Hepatocyte (in vitro differentiated cells): ENCODE data around the gene BTBD19. TPM values are rescaled to one million over a fixed set of nuclear protein-coding genes. Genes with fewer than 3 reads are reported as not detected.
A peak's percentile ranks its signal among the peaks of the same experiment; 100 is the strongest.
"Not testable (repeated sequence)": the region's sequence is repeated elsewhere in the genome, so short reads cannot be mapped to it uniquely, and the experiment has no call there.

ENCODE experiments used
- DNase-seq: peaks from one replicate; pipeline ENCODE4 v3.0.0-alpha.2; 2016; ENCODE audit warnings: low spot score
- H2AFZ ChIP-seq: fragments of 200-600 bp; sonication (generic); 2 replicates; pipeline ENCODE4 v1.6.0; 2016; ENCODE audit warnings: antibody characterized with exemption, mild to moderate bottlenecking
- H3K27ac ChIP-seq: fragments of 200-600 bp; sonication (generic); 2 replicates; pipeline ENCODE4 v1.5.1; 2016; ENCODE audit warnings: mild to moderate bottlenecking
- H3K27me3 ChIP-seq: fragments of 200-600 bp; sonication (generic); 2 replicates; pipeline ENCODE4 v1.6.1; 2016
- H3K36me3 ChIP-seq: fragments of 200-600 bp; sonication (generic); replicated peaks from 2 replicates; pipeline ENCODE4 v1.5.1; 2016; ENCODE audit warnings: low read depth; ENCODE audit not compliant: insufficient read depth
- H3K4me1 ChIP-seq: fragments of 200-600 bp; sonication (generic); 2 replicates; pipeline ENCODE4 v1.5.1; 2016; ENCODE audit warnings: mild to moderate bottlenecking, moderate library complexity; ENCODE audit not compliant: insufficient read depth
- H3K4me2 ChIP-seq: fragments of 200-600 bp; sonication (generic); 2 replicates; pipeline ENCODE4 v1.6.0; 2016
- H3K4me3 ChIP-seq: fragments of 200-600 bp; sonication (generic); 2 replicates; pipeline ENCODE4 v1.5.1; 2016; ENCODE audit warnings: mild to moderate bottlenecking
- H3K79me2 ChIP-seq: fragments of 200-600 bp; sonication (generic); 2 replicates; pipeline ENCODE4 v1.6.0; 2017; ENCODE audit warnings: mild to moderate bottlenecking
- H3K9me2 ChIP-seq: fragments of 200-600 bp; sonication (generic); replicated peaks from 2 replicates; pipeline ENCODE4 v1.6.0; 2017; ENCODE audit warnings: mild to moderate bottlenecking; ENCODE audit not compliant: insufficient read depth
- H3K9me3 ChIP-seq: fragments of 200-600 bp; sonication (generic); 2 replicates; pipeline ENCODE4 v1.5.1; 2016; ENCODE audit warnings: low read depth, mild to moderate bottlenecking
- H4K20me1 ChIP-seq: fragments of 200-600 bp; sonication (generic); 2 replicates; pipeline ENCODE4 v1.6.0; 2016; ENCODE audit warnings: mild to moderate bottlenecking; ENCODE audit not compliant: insufficient read depth, poor library complexity, severe bottlenecking
- EZH2 ChIP-seq: fragments of 200-600 bp; sonication (generic); IDR thresholded peaks from 2 replicates; pipeline ENCODE4 v1.6.1; 2016; ENCODE audit warnings: antibody characterized with exemption, mild to moderate bottlenecking, borderline replicate concordance
- EZH2phosphoT487 ChIP-seq: fragments of 200-600 bp; sonication (generic); IDR thresholded peaks from one replicate; pipeline ENCODE4 v1.6.1; 2018; ENCODE audit warnings: antibody characterized with exemption, mild to moderate bottlenecking, low read depth, moderate library complexity; ENCODE audit not compliant: unreplicated experiment, severe bottlenecking
- WGBS: methylation state at CpG from one replicate; pipeline ENCODE4 v1.1.6; 2016; ENCODE audit warnings: low lambda C conversion rate; ENCODE audit errors: missing lambda C conversion rate; 5-methylcytosine and 5-hydroxymethylcytosine counted together
- polyA plus RNA-seq: library from polyadenylated mRNA; unstranded; fragments of >200 nt; fragmentation: Nextera tagmentation; extraction: Ambion mirVana; gene quantifications from 2 replicates; pipeline ENCODE4 v1.2.1, GENCODE V29; 2016
- total RNA-seq: library from RNA; depleted of rRNA; stranded (reverse); fragments of >200 nt; gene quantifications from 2 replicates; pipeline ENCODE4 v1.2.3, GENCODE V29; 2014
- TF ChIP-seq, protein P1 (sequence below): fragments of 200-600 bp; sonication (generic); IDR thresholded peaks from 2 replicates; pipeline ENCODE4 v1.5.1; 2016; ENCODE audit warnings: antibody characterized with exemption, mild to moderate bottlenecking; ENCODE audit not compliant: poor library complexity

The BTBD19 gene
- total and polyA plus RNA-seq, 2 experiments from 2014 or later, result 5.5 to 16.8 TPM

DNA sequence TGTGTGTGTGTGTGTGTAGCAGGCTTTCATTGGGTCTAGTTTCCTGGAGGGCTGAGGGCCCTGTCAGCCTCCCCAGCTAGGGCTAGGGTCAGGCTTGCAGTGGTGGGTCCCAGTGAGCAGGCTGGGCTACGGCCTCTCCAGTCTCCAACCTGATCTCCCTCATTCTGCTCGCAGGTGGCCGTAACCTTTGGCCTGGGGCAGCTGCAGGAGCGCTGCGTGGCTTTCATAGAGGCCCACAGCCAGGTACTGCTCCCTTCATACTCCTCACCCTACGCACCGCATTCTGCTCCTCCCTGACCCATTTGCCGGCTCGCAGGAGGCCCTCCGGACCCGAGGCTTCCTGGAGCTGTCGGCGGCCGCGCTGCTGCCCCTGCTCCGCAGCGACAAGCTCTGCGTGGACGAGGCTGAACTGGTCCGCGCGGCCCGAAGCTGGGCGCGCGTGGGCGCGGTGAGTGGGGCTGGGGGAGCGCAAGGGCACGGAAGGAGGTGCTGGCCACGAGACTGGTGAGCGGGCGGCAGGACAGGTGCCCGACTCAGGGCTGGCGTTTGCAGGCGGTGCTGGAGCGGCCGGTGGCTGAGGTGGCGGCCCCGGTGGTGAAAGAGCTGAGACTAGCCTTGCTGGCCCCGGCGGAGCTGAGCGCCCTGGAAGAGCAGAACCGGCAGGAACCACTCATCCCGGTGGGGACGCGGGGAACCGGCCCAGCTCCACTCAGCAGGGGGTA, 4.7 kb downstream of the BTBD19 start:
- H4K20me1 ChIP-seq, result no peaks in the 10 kb centered on the region
- no peak for DNase-seq
- peak overlapping the region; percentile 69 for H3K4me2 ChIP-seq
- peaks cover 17% of the 10 kb centered on the region for H3K79me2 ChIP-seq
- peak overlapping the region; percentile 58 for H3K27ac ChIP-seq
- H3K9me3 ChIP-seq, result no peaks in the 10 kb centered on the region
- no peak overlapping the region for H2AFZ ChIP-seq
- H3K4me3 ChIP-seq, result no peak overlapping the region
- H3K9me2 ChIP-seq, result no peaks in the 10 kb centered on the region
- H3K4me1 ChIP-seq, result peaks cover 38% of the 10 kb centered on the region
- WGBS, result 60% methylated on average over 41 of the region's 48 CpGs
- H3K27me3 ChIP-seq, result no peaks in the 10 kb centered on the region
- H3K36me3 ChIP-seq, result no peaks in the 10 kb centered on the region
- TF ChIP-seq, protein P1, sequence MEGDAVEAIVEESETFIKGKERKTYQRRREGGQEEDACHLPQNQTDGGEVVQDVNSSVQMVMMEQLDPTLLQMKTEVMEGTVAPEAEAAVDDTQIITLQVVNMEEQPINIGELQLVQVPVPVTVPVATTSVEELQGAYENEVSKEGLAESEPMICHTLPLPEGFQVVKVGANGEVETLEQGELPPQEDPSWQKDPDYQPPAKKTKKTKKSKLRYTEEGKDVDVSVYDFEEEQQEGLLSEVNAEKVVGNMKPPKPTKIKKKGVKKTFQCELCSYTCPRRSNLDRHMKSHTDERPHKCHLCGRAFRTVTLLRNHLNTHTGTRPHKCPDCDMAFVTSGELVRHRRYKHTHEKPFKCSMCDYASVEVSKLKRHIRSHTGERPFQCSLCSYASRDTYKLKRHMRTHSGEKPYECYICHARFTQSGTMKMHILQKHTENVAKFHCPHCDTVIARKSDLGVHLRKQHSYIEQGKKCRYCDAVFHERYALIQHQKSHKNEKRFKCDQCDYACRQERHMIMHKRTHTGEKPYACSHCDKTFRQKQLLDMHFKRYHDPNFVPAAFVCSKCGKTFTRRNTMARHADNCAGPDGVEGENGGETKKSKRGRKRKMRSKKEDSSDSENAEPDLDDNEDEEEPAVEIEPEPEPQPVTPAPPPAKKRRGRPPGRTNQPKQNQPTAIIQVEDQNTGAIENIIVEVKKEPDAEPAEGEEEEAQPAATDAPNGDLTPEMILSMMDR, result no peak
- no peak for TF ChIP-seq EZH2
- no peak for TF ChIP-seq EZH2phosphoT487

DNA sequence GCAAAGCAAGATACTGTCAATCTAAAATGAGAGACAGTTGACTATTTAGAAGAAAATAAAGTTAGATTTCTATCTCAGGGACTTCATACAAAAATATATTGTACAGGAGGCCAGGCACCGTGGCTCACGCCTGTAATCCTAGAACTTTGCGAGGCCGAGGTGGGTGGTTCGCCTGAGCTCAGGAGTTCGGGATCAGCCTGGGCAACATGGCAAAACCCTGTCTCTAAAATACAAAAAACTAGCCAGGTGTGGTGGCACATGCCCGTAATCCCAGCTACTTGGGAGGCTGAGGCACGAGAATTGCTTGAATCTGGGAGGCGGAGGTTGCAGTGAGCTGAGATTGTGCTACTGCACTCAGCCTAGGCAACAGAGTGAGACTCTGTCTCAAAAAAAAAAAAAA, 7.6 kb downstream of the BTBD19 start:
- H3K36me3 ChIP-seq, H2AFZ ChIP-seq, H4K20me1 ChIP-seq, H3K9me3 ChIP-seq, H3K9me2 ChIP-seq, DNase-seq, H3K4me2 ChIP-seq, H3K27me3 ChIP-seq, H3K4me3 ChIP-seq, H3K79me2 ChIP-seq: not testable (repeated sequence)
- Histone ChIP-seq H3K4me1 (peaks cover 12% of the 10 kb centered on the region), H3K27ac (peak overlapping the region; percentile 29)
- WGBS, result 95% methylated on average over 9 of the region's 9 CpGs

DNA sequence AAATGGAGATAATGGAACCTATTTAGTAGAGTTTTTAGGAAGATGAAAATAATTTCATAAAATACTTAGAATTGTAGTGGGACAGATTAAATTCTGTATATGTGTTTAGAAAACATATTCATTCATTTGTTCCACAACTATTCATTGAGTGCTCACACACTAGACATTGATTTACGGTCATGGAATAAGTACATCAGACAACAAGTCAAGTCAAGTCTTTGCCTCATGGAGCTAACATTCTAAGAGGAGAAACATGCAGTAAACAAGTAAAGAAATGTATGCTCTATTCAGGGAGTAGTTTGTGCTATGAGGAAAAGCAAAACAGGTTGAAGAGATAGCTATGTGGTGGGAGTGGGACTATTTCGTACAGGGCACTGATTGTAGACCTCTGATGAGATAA, 9.0 kb downstream of the BTBD19 start:
- Histone ChIP-seq H3K79me2 (no peaks in the 10 kb centered on the region), H3K27ac (no peak overlapping the region), H4K20me1 (no peaks in the 10 kb centered on the region), H2AFZ (no peak overlapping the region), H3K9me2 (no peaks in the 10 kb centered on the region), H3K4me3 (no peak overlapping the region), H3K4me1 (peaks cover 5% of the 10 kb centered on the region), H3K9me3 (no peaks in the 10 kb centered on the region), H3K27me3 (no peaks in the 10 kb centered on the region), H3K4me2 (no peak overlapping the region), H3K36me3 (no peaks in the 10 kb centered on the region)
- TF ChIP-seq EZH2 (no peak), EZH2phosphoT487 (no peak)
- TF ChIP-seq, protein P1, result no peak
- DNase-seq, result no peak
- 94% methylated on average over 2 of the region's 2 CpGs for WGBS

DNA sequence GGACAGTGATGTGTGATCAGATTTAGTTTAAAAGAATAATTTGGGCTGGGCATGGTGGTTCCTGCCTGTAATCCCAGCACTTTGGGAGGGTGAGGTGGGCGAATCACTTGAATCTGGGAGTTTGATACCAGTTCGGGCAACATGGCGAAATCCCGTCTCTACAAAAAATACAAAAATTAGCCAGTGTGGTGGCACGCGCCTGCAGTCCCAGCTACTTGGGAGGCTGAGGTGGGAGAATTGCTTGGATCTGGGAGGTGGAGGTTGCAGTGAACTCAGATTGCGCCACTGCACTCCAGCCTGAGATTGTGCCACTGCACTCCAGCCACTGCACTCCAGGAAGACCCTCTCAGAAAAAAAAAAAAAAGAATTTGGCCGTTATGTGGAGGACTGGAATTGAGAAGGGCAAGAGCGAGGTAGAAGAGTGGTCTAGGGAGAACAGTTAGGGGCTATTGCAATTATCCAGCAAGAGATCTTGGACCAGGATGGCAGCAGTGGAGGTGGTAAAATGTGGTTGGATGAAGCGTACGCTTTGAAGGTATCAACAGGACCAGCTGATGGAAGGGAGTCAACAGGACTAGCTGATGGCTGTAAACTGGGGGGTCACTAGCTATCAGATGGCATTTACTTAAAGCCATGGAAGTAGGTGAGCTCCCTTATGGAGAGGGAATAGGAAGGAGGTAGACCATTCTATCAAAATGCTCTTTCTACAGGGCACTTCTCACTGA, 9.6 kb downstream of the BTBD19 start:
- Histone ChIP-seq H3K9me2 (no peaks in the 10 kb centered on the region), H3K9me3 (no peaks in the 10 kb centered on the region), H2AFZ (no peak overlapping the region), H3K4me1 (peaks cover 5% of the 10 kb centered on the region), H4K20me1 (no peaks in the 10 kb centered on the region), H3K4me3 (no peak overlapping the region), H3K27ac (no peak overlapping the region), H3K79me2 (no peaks in the 10 kb centered on the region), H3K27me3 (no peaks in the 10 kb centered on the region), H3K4me2 (no peak overlapping the region), H3K36me3 (no peaks in the 10 kb centered on the region)
- 96% methylated on average over 11 of the region's 11 CpGs for WGBS
- DNase-seq, result no peak
- TF ChIP-seq, protein P1, result no peak
- TF ChIP-seq EZH2 (no peak), EZH2phosphoT487 (no peak)
